OCI-LY1 (cell line): ENCODE measurements around the gene TBL2.

Source experiments
- H2AFZ ChIP-seq: fragments of 200-600 bp; sonication (generic), shearing (Covaris generic); 2 replicates; pipeline ENCODE4 v1.6.0; 2014; ENCODE audit warnings: antibody characterized with exemption, mild to moderate bottlenecking, low read length
- H3F3A ChIP-seq: fragments of 200-600 bp; sonication (generic), shearing (Covaris generic); 2 replicates; pipeline ENCODE4 v1.6.0; 2014; ENCODE audit warnings: mild to moderate bottlenecking, antibody characterized with exemption, low read length, moderate library complexity; ENCODE audit not compliant: insufficient read depth
- H3K27ac ChIP-seq: fragments of 200-600 bp; sonication (generic); 2 replicates; pipeline ENCODE4 v1.5.1; 2014; ENCODE audit warnings: low read length, mixed run types, mild to moderate bottlenecking, low read depth; ENCODE audit not compliant: poor library complexity, severe bottlenecking
- H3K27me3 ChIP-seq: fragments of 200-600 bp; sonication (generic); 2 replicates; pipeline ENCODE4 v1.6.0; 2014; ENCODE audit warnings: antibody characterized with exemption, mild to moderate bottlenecking, low read length, moderate library complexity; ENCODE audit not compliant: insufficient read depth
- H3K36me3 ChIP-seq: fragments of 200-600 bp; sonication (generic); 2 replicates; pipeline ENCODE4 v1.6.1; 2014; ENCODE audit warnings: mild to moderate bottlenecking, antibody characterized with exemption, low read length, moderate library complexity, mixed read lengths; ENCODE audit not compliant: insufficient read depth
- H3K4me1 ChIP-seq: fragments of 200-600 bp; sonication (generic); 2 replicates; pipeline ENCODE4 v1.5.1; 2014; ENCODE audit warnings: mild to moderate bottlenecking, low read length, moderate library complexity; ENCODE audit not compliant: insufficient read depth, severe bottlenecking
- H3K4me2 ChIP-seq: fragments of 200-600 bp; sonication (generic), shearing (Covaris generic); 2 replicates; pipeline ENCODE4 v1.6.1; 2014; ENCODE audit warnings: low read length
- H3K4me3 ChIP-seq: fragments of 200-600 bp; sonication (generic); 2 replicates; pipeline ENCODE4 v1.5.1; 2014; ENCODE audit warnings: low read length, low read depth, mild to moderate bottlenecking, mixed read lengths; ENCODE audit not compliant: poor library complexity, severe bottlenecking
- H3K79me2 ChIP-seq: fragments of 200-600 bp; shearing (Covaris generic); 2 replicates; pipeline ENCODE4 v1.6.1; 2016; ENCODE audit warnings: mixed run types, low read length, mixed read lengths; ENCODE audit not compliant: insufficient read depth
- H3K9ac ChIP-seq: fragments of 200-600 bp; sonication (generic), shearing (Covaris generic); 2 replicates; pipeline ENCODE4 v1.6.1; 2014; ENCODE audit warnings: mild to moderate bottlenecking, low read length, mixed read lengths
- H3K9me2 ChIP-seq: fragments of 200-600 bp; sonication (generic), shearing (Covaris generic); 2 replicates; pipeline ENCODE4 v1.6.1; 2014; ENCODE audit warnings: low read depth, mild to moderate bottlenecking, low read length, mixed read lengths
- H3K9me3 ChIP-seq: fragments of 200-600 bp; shearing (Covaris generic); 2 replicates; pipeline ENCODE4 v1.6.1; 2014; ENCODE audit warnings: low read length, mixed read lengths
- H4K20me1 ChIP-seq: fragments of 200-600 bp; sonication (generic), shearing (Covaris generic); 2 replicates; pipeline ENCODE4 v1.6.0; 2016; ENCODE audit warnings: mild to moderate bottlenecking, low read length; ENCODE audit not compliant: insufficient read depth
- EZH2 ChIP-seq: fragments of 200-600 bp; sonication (generic), shearing (Covaris generic); IDR thresholded peaks from 2 replicates; pipeline ENCODE4 v1.8.0; 2017; ENCODE audit warnings: borderline replicate concordance, mixed run types, mild to moderate bottlenecking, antibody characterized with exemption, low read length, moderate library complexity, mixed read lengths
- TF ChIP-seq, protein P1 (sequence below): fragments of 200-600 bp; sonication (generic), shearing (Covaris generic); IDR thresholded peaks from 2 replicates; pipeline ENCODE4 v1.5.1; 2017; ENCODE audit warnings: mild to moderate bottlenecking, antibody characterized with exemption, low read length, moderate library complexity, mixed read lengths

TBL2 gene

DNA sequence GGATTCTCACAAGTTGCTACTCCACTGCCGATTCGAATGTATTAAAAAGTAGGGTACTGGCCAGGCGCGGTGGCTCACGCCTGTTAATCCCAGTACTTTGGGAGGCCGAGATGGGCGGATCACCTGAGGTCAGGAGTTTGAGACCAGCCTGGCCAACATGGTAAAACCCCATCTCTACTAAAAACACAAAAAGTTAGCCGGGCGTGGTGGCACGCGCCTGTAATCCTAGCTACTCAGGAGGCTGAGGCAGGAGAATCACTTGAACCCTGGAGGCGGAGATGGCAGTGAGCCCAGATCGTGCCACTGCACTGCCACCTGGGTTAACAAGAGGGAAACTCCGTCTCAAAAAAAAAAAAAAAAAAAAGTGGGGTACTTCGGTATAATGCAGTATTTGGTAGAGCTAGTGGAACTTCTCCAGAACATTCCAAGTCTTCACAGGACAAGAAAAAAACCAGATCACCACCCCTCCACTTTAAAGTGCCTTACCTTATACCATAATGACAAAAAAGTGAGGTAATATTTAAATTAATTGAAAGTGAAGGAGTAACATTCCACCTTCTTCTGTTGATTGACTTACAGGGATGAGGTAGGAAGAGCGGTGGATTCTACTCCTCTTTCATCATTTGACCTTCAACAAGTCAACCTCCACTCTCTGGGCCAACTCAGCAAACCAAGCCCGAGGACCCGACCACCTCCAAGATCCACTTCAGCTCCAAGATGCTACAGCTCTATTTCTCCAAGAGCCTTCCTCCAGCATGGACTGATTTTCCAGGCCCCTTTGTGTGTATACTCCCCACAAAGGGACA lies 58.3 kb downstream of the TBL2 start:
- H4K20me1 ChIP-seq: peaks cover 14% of the 10 kb centered on the region; the same call in 1 of the 2 replicates
- no peak for TF ChIP-seq EZH2
- TF ChIP-seq, protein P1, sequence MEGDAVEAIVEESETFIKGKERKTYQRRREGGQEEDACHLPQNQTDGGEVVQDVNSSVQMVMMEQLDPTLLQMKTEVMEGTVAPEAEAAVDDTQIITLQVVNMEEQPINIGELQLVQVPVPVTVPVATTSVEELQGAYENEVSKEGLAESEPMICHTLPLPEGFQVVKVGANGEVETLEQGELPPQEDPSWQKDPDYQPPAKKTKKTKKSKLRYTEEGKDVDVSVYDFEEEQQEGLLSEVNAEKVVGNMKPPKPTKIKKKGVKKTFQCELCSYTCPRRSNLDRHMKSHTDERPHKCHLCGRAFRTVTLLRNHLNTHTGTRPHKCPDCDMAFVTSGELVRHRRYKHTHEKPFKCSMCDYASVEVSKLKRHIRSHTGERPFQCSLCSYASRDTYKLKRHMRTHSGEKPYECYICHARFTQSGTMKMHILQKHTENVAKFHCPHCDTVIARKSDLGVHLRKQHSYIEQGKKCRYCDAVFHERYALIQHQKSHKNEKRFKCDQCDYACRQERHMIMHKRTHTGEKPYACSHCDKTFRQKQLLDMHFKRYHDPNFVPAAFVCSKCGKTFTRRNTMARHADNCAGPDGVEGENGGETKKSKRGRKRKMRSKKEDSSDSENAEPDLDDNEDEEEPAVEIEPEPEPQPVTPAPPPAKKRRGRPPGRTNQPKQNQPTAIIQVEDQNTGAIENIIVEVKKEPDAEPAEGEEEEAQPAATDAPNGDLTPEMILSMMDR: no peak
- no peaks in the 10 kb centered on the region for H3F3A ChIP-seq

DNA sequence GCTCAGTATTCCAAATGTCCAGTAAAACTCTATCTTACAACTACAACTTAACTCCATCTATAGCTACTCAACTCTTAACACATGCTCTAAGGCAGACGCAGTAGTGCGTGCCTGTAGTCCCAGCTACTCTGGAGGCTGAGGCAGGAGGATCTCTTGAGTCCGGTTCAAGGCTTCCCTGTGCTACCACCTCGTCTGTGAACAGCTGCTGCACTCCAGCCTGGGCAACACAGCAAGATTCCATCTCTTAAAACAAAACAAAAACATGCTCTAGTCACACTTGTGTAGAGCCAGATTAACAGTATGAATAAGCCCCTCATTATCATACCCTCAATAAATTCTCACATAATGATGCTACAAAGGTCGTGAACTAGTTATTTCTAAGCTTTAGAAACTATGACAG lies 59.9 kb downstream of the TBL2 start:
- Histone ChIP-seq H4K20me1 (peaks cover 14% of the 10 kb centered on the region; the same call in 1 of the 2 replicates), H3F3A (no peaks in the 10 kb centered on the region), H3K36me3 (peaks cover 72% of the 10 kb centered on the region), H3K4me3 (peak overlapping the region; percentile 81), H3K4me1 (peaks cover 35% of the 10 kb centered on the region), H3K9me3 (no peaks in the 10 kb centered on the region), H2AFZ (no peak overlapping the region), H3K27ac (no peak overlapping the region), H3K4me2 (peak overlapping the region; percentile 86), H3K27me3 (no peaks in the 10 kb centered on the region), H3K9me2 (no peaks in the 10 kb centered on the region), H3K9ac (peak overlapping the region; percentile 94; the same call in 1 of the 2 replicates), H3K79me2 (peaks cover 83% of the 10 kb centered on the region)
- TF ChIP-seq EZH2: no peak

More for the DNA sequence above, 58.3 kb downstream of the TBL2 start:
- peak overlapping the region; percentile 86 for H3K4me2 ChIP-seq
- H3K79me2 ChIP-seq: peaks cover 67% of the 10 kb centered on the region
- H3K9me2 ChIP-seq: no peaks in the 10 kb centered on the region
- H3K4me1 ChIP-seq: peaks cover 51% of the 10 kb centered on the region
- no peak overlapping the region for H2AFZ ChIP-seq
- H3K36me3 ChIP-seq: peaks cover 56% of the 10 kb centered on the region
- H3K9ac ChIP-seq: peak overlapping the region; percentile 94
- peak overlapping the region; percentile 81 for H3K4me3 ChIP-seq
- peak overlapping the region; percentile 86 for H3K27ac ChIP-seq
- H3K9me3 ChIP-seq: no peaks in the 10 kb centered on the region
- H3K27me3 ChIP-seq: no peaks in the 10 kb centered on the region
